RWPE2 (cell line): ENCODE results near the gene GSN.
A peak's percentile ranks its signal among the peaks of the same experiment; 100 is the strongest.

Experiments used
- ATAC-seq: fragments of 200-7000 bp; cut with Tn5 transposase; 3 replicates; pipeline ENCODE4 v1.9.1; 2021; ENCODE audit warnings: low read depth
- DNase-seq: peaks from one replicate; pipeline ENCODE4 v3.0.0-alpha.2; 2020; ENCODE audit warnings: low spot score
- H3K27ac ChIP-seq: fragments of 450-650 bp; 2 replicates; pipeline ENCODE4 v1.5.1; 2017; ENCODE audit warnings: mild to moderate bottlenecking; ENCODE audit not compliant: poor library complexity, severe bottlenecking
- H3K27me3 ChIP-seq: fragments of 250-450 bp; sonication (Bioruptor Pico); 2 replicates; pipeline ENCODE4 v1.5.1; 2021; ENCODE audit warnings: mild to moderate bottlenecking, moderate library complexity; ENCODE audit not compliant: insufficient read depth, poor library complexity, severe bottlenecking
- H3K36me3 ChIP-seq: fragments of 250-450 bp; sonication (Bioruptor Pico); 2 replicates; pipeline ENCODE4 v1.5.1; 2020; ENCODE audit warnings: low read depth, mild to moderate bottlenecking, moderate library complexity
- H3K4me1 ChIP-seq: fragments of 250-450 bp; sonication (Bioruptor Pico); 2 replicates; pipeline ENCODE4 v1.5.1; 2021; ENCODE audit warnings: mild to moderate bottlenecking, moderate library complexity; ENCODE audit not compliant: insufficient read depth, poor library complexity, severe bottlenecking
- H3K4me3 ChIP-seq: fragments of 250-450 bp; sonication (Bioruptor Pico); 2 replicates; pipeline ENCODE4 v1.5.1; 2021; ENCODE audit warnings: mild to moderate bottlenecking, moderate library complexity; ENCODE audit not compliant: severe bottlenecking
- H3K9me3 ChIP-seq: fragments of 250-450 bp; sonication (Bioruptor Pico); 2 replicates; pipeline ENCODE4 v1.5.1; 2021; ENCODE audit warnings: mild to moderate bottlenecking, moderate library complexity; ENCODE audit not compliant: severe bottlenecking
- TF ChIP-seq, protein P1 (sequence below): fragments of 450-650 bp; IDR thresholded peaks from one replicate; pipeline ENCODE4 v1.5.1; 2017; ENCODE audit warnings: mild to moderate bottlenecking, moderate library complexity; ENCODE audit not compliant: poor library complexity, severe bottlenecking

The GSN gene

DNA sequence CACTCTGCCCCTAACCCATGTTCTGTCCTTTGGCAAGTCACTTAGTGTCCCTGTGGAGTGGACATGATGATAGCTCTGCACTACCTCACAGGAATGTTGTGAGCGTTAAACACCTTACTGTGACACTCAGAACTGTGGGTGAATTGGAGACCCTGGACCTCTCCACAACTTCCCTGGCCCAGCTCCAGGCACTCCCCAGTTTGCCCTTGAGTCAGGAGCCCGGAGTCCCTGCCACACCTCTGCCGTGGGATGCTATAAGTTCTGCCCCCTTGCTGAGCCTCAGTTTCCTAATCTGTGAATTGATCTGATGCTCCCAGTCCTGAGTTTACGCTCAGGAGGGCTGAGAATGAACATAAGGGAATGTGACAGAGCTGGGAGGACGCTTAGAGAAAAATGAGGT, 34.4 kb downstream of the GSN start:
- Histone ChIP-seq H3K9me3 (no peaks in the 10 kb centered on the region), H3K4me3 (no peak overlapping the region), H3K27me3 (no peaks in the 10 kb centered on the region), H3K4me1 (peaks cover 2% of the 10 kb centered on the region), H3K36me3 (peaks cover 39% of the 10 kb centered on the region), H3K27ac (no peak overlapping the region)
- ATAC-seq: no peak
- TF ChIP-seq, protein P1, sequence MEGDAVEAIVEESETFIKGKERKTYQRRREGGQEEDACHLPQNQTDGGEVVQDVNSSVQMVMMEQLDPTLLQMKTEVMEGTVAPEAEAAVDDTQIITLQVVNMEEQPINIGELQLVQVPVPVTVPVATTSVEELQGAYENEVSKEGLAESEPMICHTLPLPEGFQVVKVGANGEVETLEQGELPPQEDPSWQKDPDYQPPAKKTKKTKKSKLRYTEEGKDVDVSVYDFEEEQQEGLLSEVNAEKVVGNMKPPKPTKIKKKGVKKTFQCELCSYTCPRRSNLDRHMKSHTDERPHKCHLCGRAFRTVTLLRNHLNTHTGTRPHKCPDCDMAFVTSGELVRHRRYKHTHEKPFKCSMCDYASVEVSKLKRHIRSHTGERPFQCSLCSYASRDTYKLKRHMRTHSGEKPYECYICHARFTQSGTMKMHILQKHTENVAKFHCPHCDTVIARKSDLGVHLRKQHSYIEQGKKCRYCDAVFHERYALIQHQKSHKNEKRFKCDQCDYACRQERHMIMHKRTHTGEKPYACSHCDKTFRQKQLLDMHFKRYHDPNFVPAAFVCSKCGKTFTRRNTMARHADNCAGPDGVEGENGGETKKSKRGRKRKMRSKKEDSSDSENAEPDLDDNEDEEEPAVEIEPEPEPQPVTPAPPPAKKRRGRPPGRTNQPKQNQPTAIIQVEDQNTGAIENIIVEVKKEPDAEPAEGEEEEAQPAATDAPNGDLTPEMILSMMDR: no peak
- DNase-seq: peak; percentile 20

DNA sequence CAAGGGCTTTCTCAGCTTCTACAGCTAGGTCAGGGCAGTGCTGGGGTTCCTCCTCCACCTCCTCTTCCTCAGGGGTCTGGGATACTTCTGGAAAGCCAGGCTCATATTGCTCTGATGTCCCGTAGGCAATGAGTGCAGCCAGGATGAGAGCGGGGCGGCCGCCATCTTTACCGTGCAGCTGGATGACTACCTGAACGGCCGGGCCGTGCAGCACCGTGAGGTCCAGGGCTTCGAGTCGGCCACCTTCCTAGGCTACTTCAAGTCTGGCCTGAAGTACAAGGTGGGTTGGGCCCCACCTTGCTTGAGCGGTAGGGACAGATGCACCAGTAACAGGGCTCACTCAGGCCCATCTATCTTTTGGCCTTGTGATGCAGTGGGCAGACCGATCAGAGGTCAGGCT, 34.8 kb downstream of the GSN start:
- Histone ChIP-seq H3K36me3 (peaks cover 39% of the 10 kb centered on the region), H3K27ac (no peak overlapping the region), H3K9me3 (no peaks in the 10 kb centered on the region), H3K4me1 (peaks cover 2% of the 10 kb centered on the region), H3K4me3 (no peak overlapping the region), H3K27me3 (no peaks in the 10 kb centered on the region)
- ATAC-seq (no peak), DNase-seq (no peak)
- TF ChIP-seq, protein P1: no peak

GRCh38 chr9:121303456-121304451, 35.8 kb downstream of the GSN start:
- peaks cover 2% of the 10 kb centered on the region for H3K4me1 ChIP-seq
- H3K27ac ChIP-seq: no peak overlapping the region
- ATAC-seq: no peak
- no peaks in the 10 kb centered on the region for H3K9me3 ChIP-seq
- no peak for DNase-seq
- TF ChIP-seq, protein P1: no peak
- H3K27me3 ChIP-seq: no peaks in the 10 kb centered on the region
- H3K36me3 ChIP-seq: peaks cover 43% of the 10 kb centered on the region
- H3K4me3 ChIP-seq: no peak overlapping the region

- no peak overlapping the region for H3K27ac ChIP-seq
- H3K36me3 ChIP-seq: peaks cover 43% of the 10 kb centered on the region
- H3K9me3 ChIP-seq: no peaks in the 10 kb centered on the region
- no peak for DNase-seq
- no peak overlapping the region for H3K4me3 ChIP-seq
- TF ChIP-seq, protein P1: no peak
- no peak for ATAC-seq
- H3K27me3 ChIP-seq: no peaks in the 10 kb centered on the region
- H3K4me1 ChIP-seq: no peaks in the 10 kb centered on the region
Measured at GRCh38 chr9:121304707-121305106, 36.7 kb downstream of the GSN start.
